ENCODE results near the gene RAB11FIP3. TPM values are rescaled to one million over a fixed set of nuclear protein-coding genes. Genes with fewer than 3 reads are reported as not detected.

Gene RAB11FIP3
- total and polyA plus RNA-seq, 9 of the 15 experiments (the other 6 are each of a cell fraction or from before 2014, with no cell fraction given), result 0.46 to 13.1 (median 4.3) TPM

GRCh38 chr16:528111-529011 is 102.9 kb downstream of the RAB11FIP3 start (continued):
- peak in 2 of 3 experiments; percentile 27 to 84; a peak in 3 of 6 replicates for TF ChIP-seq ZBTB11 (CRISPR knock-in tag; IDR thresholded peaks at IDR 0.05)
- TF ChIP-seq ZNF175 (CRISPR knock-in tag; IDR thresholded peaks at IDR 0.05; ENCODE audit: low read depth), result peak; percentile 7; the same call in 1 of the 2 replicates
- no peak for TF ChIP-seq ID3 (CRISPR knock-in tag; IDR thresholded peaks at IDR 0.05)
- TF ChIP-seq ID3 (tag; IDR thresholded peaks at IDR 0.05), result 0 out of 2 replicates have a peak, but pooled peaks have one; percentile 37
- TF ChIP-seq MAFG (tag; conservative IDR thresholded peaks at IDR 0.05), result no peak
- TF ChIP-seq ZNF263 (CRISPR knock-in tag; IDR thresholded peaks at IDR 0.05; ENCODE audit: borderline replicate concordance), result peak; percentile 60; the same call in 1 of the 2 replicates
- TF ChIP-seq ZNF445 (CRISPR knock-in tag; IDR thresholded peaks at IDR 0.05; ENCODE audit: low read depth), result no peak
- peak; percentile 66; the same call in 1 of the 2 replicates for TF ChIP-seq ZNF589 (CRISPR knock-in tag; IDR thresholded peaks at IDR 0.05; ENCODE audit: low read depth)
- no peak for TF ChIP-seq GTF2B (IDR thresholded peaks at IDR 0.05; ENCODE audit: extremely low read depth, insufficient read length)
- peak; percentile 27 for TF ChIP-seq KDM5B (IDR thresholded peaks at IDR 0.05; ENCODE audit: insufficient replicate concordance, low read depth, low read length)

Data from K562 (cell line).